IMR-90 (cell line): ENCODE measurements around the gene GCH1. TPM values are rescaled to one million over a fixed set of nuclear protein-coding genes. Genes with fewer than 3 reads are reported as not detected.

Source experiments
- ATAC-seq: fragments of 200-7000 bp; cut with Tn5 transposase; 2 replicates; pipeline ENCODE4 v1.9.1; 2020; ENCODE audit warnings: low read depth, mild to moderate bottlenecking, moderate library complexity
- BruUV-seq: library from RNA; stranded (reverse); fragments of 400-500 nt; replicated peaks from 2 replicates; lab custom pipeline; 2021; lab: Mats Ljungman, UMichigan
- CTCF ChIA-PET: fragments of 300-600 bp; formaldehyde crosslinking; extraction: SDS; loops from one replicate; lab custom pipeline; 2021; ENCODE audit warnings: antibody characterized with exemption; lab: Yijun Ruan, JAX
- POLR2A ChIA-PET: fragments of 300-600 bp; sonication (Branson Sonifier 250); formaldehyde crosslinking; loops from one replicate; lab custom pipeline; 2022; ENCODE audit warnings: antibody characterized with exemption; ENCODE audit not compliant: unreplicated experiment; lab: Charles Lee
- DNase-seq: peaks from one replicate; pipeline ENCODE4 v3.0.0; 2013
- H2AFZ ChIP-seq: replicated peaks from 2 replicates; pipeline ENCODE3; 2013; ENCODE audit warnings: low read length, mild to moderate bottlenecking; ENCODE audit not compliant: poor library complexity
- H2AK5ac ChIP-seq: 2 replicates; pipeline ENCODE4 v1.6.1; 2013; ENCODE audit warnings: low read depth, low read length, inconsistent platforms
- H2AK9ac ChIP-seq: replicated peaks from 2 replicates; pipeline ENCODE3; 2013; ENCODE audit warnings: mild to moderate bottlenecking, low read depth, low read length, moderate library complexity; ENCODE audit not compliant: poor library complexity
- H2BK120ac ChIP-seq: 2 replicates; pipeline ENCODE4 v1.6.1; 2013; ENCODE audit warnings: low read depth, low read length, inconsistent platforms
- H2BK15ac ChIP-seq: 3 replicates; pipeline ENCODE4 v1.6.1; 2013; ENCODE audit warnings: low read depth, low read length, inconsistent platforms
- H2BK20ac ChIP-seq: 2 replicates; pipeline ENCODE4 v1.6.1; 2013; ENCODE audit warnings: low read depth, mild to moderate bottlenecking, inconsistent platforms, low read length, moderate library complexity
- H2BK5ac ChIP-seq: 2 replicates; pipeline ENCODE4 v1.6.1; 2013; ENCODE audit warnings: mild to moderate bottlenecking, low read depth, low read length, inconsistent platforms; ENCODE audit not compliant: poor library complexity, severe bottlenecking
- H3K14ac ChIP-seq: replicated peaks from 2 replicates; pipeline ENCODE4 v1.6.1; 2013; ENCODE audit warnings: low read depth, low read length, inconsistent platforms
- H3K18ac ChIP-seq: 2 replicates; pipeline ENCODE4 v1.6.1; 2013; ENCODE audit warnings: low read depth, low read length, control low read depth
- H3K23ac ChIP-seq: 2 replicates; pipeline ENCODE4 v1.6.1; 2013; ENCODE audit warnings: low read depth, low read length, inconsistent platforms
- H3K27ac ChIP-seq: 2 replicates; pipeline ENCODE4 v1.5.1; 2013; ENCODE audit warnings: mild to moderate bottlenecking, control low read depth, low read length; ENCODE audit not compliant: insufficient read depth
- H3K27me3 ChIP-seq: 2 replicates; pipeline ENCODE4 v1.6.1; 2013; ENCODE audit warnings: low read length; ENCODE audit not compliant: control insufficient read depth, insufficient read depth
- H3K36me3 ChIP-seq: 2 replicates; pipeline ENCODE4 v1.6.1; 2013; ENCODE audit warnings: low read length, mixed read lengths; ENCODE audit not compliant: control insufficient read depth, insufficient read depth
- H3K4ac ChIP-seq: 2 replicates; pipeline ENCODE4 v1.6.1; 2013; ENCODE audit warnings: low read depth, low read length, inconsistent platforms
- H3K4me1 ChIP-seq: 2 replicates; pipeline ENCODE4 v1.6.1; 2013; ENCODE audit warnings: low read length, mixed read lengths; ENCODE audit not compliant: control insufficient read depth, insufficient read depth
- H3K4me2 ChIP-seq: 2 replicates; pipeline ENCODE4 v1.6.1; 2013; ENCODE audit warnings: low read depth, mild to moderate bottlenecking, control low read depth, low read length, moderate library complexity
- H3K4me3 ChIP-seq: 2 replicates; pipeline ENCODE4 v1.5.1; 2013; ENCODE audit warnings: low read depth, mild to moderate bottlenecking, control low read depth, low read length, moderate library complexity; ENCODE audit not compliant: insufficient read depth
- H3K56ac ChIP-seq: 2 replicates; pipeline ENCODE4 v1.6.1; 2013; ENCODE audit warnings: low read length, inconsistent platforms; ENCODE audit not compliant: insufficient read depth; ENCODE audit errors: extremely low read depth
- H3K79me1 ChIP-seq, 2 experiments: 2 replicates each; pipeline ENCODE4 v1.6.1; 2013; ENCODE audit warnings: low read length in 2 of 2, inconsistent platforms in 1 of 2, low read depth in 1 of 2
- H3K9ac ChIP-seq: 2 replicates; pipeline ENCODE4 v1.6.1; 2013; ENCODE audit warnings: low read depth, low read length, control low read depth
- H3K9me1 ChIP-seq: 2 replicates; pipeline ENCODE4 v1.6.1; 2013; ENCODE audit warnings: low read length, inconsistent platforms; ENCODE audit not compliant: insufficient read depth
- H3K9me3 ChIP-seq: 2 replicates; pipeline ENCODE4 v1.6.1; 2013; ENCODE audit warnings: low read length; ENCODE audit not compliant: control insufficient read depth, insufficient read depth
- H4K20me1 ChIP-seq: 2 replicates; pipeline ENCODE4 v1.6.1; 2013; ENCODE audit warnings: low read length, inconsistent platforms; ENCODE audit not compliant: insufficient read depth
- H4K5ac ChIP-seq: 2 replicates; pipeline ENCODE4 v1.6.1; 2013; ENCODE audit warnings: mild to moderate bottlenecking, low read depth, low read length, control low read depth
- H4K8ac ChIP-seq, 2 experiments: 2 replicates each; pipeline ENCODE4 v1.6.1; 2013; ENCODE audit warnings: low read depth in 2 of 2, low read length in 2 of 2, control low read depth in 1 of 2, inconsistent platforms in 1 of 2
- H4K91ac ChIP-seq: 2 replicates; pipeline ENCODE4 v1.6.1; 2013; ENCODE audit warnings: low read depth, low read length, inconsistent platforms; ENCODE audit not compliant: insufficient read depth
- BHLHE40 ChIP-seq: fragments of 150-350 bp; IDR thresholded peaks from 2 replicates; pipeline ENCODE4 v1.6.1; 2016; ENCODE audit warnings: mild to moderate bottlenecking, low read depth, low read length
- RFX5 ChIP-seq: IDR thresholded peaks from 2 replicates; pipeline ENCODE4 v1.8.0; 2012; ENCODE audit warnings: low read depth, mild to moderate bottlenecking, low read length, moderate library complexity
- WGBS, 2 experiments: methylation state at CpG; one replicate each; pipeline versions ENCODE4 v1.1.5 to v1.1.7; 2013; ENCODE audit warnings: missing lambda C conversion rate in 2 of 2; ENCODE audit not compliant: insufficient read length in 1 of 2; ENCODE audit errors: extremely low coverage in 2 of 2; 5-methylcytosine and 5-hydroxymethylcytosine counted together
- dilution Hi-C: fragments of 300-500 bp; cut with HindIII; formaldehyde crosslinking; loops from one replicate; pipeline ENCODE4 v1.14.3; 2018; ENCODE audit warnings: low sequenced_read_pairs; ENCODE audit not compliant: unreplicated experiment
- in situ Hi-C: fragments of 300-500 bp; cut with MboI; formaldehyde crosslinking; loops from 3 replicates; pipeline ENCODE4 v1.14.3; 2019; ENCODE audit warnings: low sequenced_read_pairs, inconsistent platforms, mixed read lengths
- intact Hi-C: fragments of 100-400 bp; cut with micrococcal nuclease; formaldehyde crosslinking; loops from 2 replicates; pipeline ENCODE4 v1.10.0; 2022
- polyA plus RNA-seq, 3 experiments: library from polyadenylated mRNA; depleted of rRNA; stranded (reverse); fragments of >200 nt; gene quantifications; 2 replicates each; pipeline ENCODE4 v1.2.3, GENCODE V29; 2012; ENCODE audit warnings: low replicate concordance in 1 of 3
- total RNA-seq: library from RNA; depleted of rRNA; stranded (reverse); fragments of >200 nt; gene quantifications from 2 replicates; pipeline ENCODE4 v1.2.3, GENCODE V29; 2012

Gene GCH1
- total and polyA plus RNA-seq, 2 of the 4 experiments (the other 2 are of a cell fraction) = 0.54 to 0.74 TPM

- Histone ChIP-seq H2BK20ac (no peak overlapping the region), H3K9me1 (peaks cover 5% of the 10 kb centered on the region), H3K79me1 (no peaks in the 10 kb centered on the region), H3K4me1 (no peaks in the 10 kb centered on the region), H4K5ac (no peak overlapping the region), H3K23ac (no peak overlapping the region), H4K8ac (no peak overlapping the region), H3K4me3 (no peak overlapping the region), H4K20me1 (no peaks in the 10 kb centered on the region), H4K91ac (no peak overlapping the region), H3K14ac (no peak overlapping the region), H2AK5ac (no peak overlapping the region), H2BK120ac (no peak overlapping the region), H3K9ac (no peak overlapping the region), H2AFZ (no peak overlapping the region), H3K18ac (no peak overlapping the region), H3K4me2 (no peak overlapping the region), H2BK15ac (no peak overlapping the region), H2AK9ac (no peak overlapping the region), H2BK5ac (no peak overlapping the region), H3K27me3 (no peaks in the 10 kb centered on the region), H3K4ac (no peak overlapping the region), H3K27ac (no peak overlapping the region), H3K56ac (no peak overlapping the region), H3K9me3 (no peaks in the 10 kb centered on the region), H3K36me3 (no peaks in the 10 kb centered on the region)
- no TSS peak for BruUV-seq
- intact Hi-C loops = no loop called here
- in situ Hi-C loops = no loop called here
- ChIA-PET CTCF (no interaction called here), POLR2A (no interaction called here)
- DNase-seq = no peak
- no peak for ATAC-seq
- TF ChIP-seq RFX5 = no peak
- no peak for TF ChIP-seq BHLHE40
- no CpG with 5 or more reads among the region's 1 CpG for WGBS, 2 experiments
- dilution Hi-C loops = no loop called here
These were observed 11.8 kb downstream of the GCH1 start for GRCh38 chr14:54890788-54891187.
